HCT116 (cell line): ENCODE data around the gene NEUROD1.
"Not testable (repeated sequence)": the region's sequence is repeated elsewhere in the genome, so short reads cannot be mapped to it uniquely, and the experiment has no call there.

Source experiments
- EZH2 ChIP-seq: fragments of 200-600 bp; sonication (generic); IDR thresholded peaks from 2 replicates; pipeline ENCODE4 v1.6.1; 2017; ENCODE audit warnings: antibody characterized with exemption, mixed run types
- REST ChIP-seq: IDR thresholded peaks from 2 replicates; pipeline ENCODE4 v1.6.1; 2012; ENCODE audit warnings: low read depth
- SRF ChIP-seq: IDR thresholded peaks from 2 replicates; pipeline ENCODE4 v1.6.1; 2012; ENCODE audit warnings: low read depth

GRCh38 chr2:181711051-181711450 lies 30.7 kb upstream of the NEUROD1 start:
- not testable (repeated sequence) for TF ChIP-seq EZH2, REST, SRF
